HG02884 (cell line): ENCODE measurements around the gene FADS6.

Experiments used
- ATAC-seq: cut with Tn5 transposase; IDR thresholded peaks from one replicate; pipeline ENCODE4 v1.9.1; 2021; ENCODE audit warnings: mild to moderate bottlenecking, moderate library complexity; ENCODE audit not compliant: unreplicated experiment

The FADS6 gene

GRCh38 chr17:74833501-74834377 is 59.7 kb downstream of the FADS6 start:
- no peak for ATAC-seq

GRCh38 chr17:74832421-74832820 is 61.0 kb downstream of the FADS6 start:
- no peak for ATAC-seq

DNA sequence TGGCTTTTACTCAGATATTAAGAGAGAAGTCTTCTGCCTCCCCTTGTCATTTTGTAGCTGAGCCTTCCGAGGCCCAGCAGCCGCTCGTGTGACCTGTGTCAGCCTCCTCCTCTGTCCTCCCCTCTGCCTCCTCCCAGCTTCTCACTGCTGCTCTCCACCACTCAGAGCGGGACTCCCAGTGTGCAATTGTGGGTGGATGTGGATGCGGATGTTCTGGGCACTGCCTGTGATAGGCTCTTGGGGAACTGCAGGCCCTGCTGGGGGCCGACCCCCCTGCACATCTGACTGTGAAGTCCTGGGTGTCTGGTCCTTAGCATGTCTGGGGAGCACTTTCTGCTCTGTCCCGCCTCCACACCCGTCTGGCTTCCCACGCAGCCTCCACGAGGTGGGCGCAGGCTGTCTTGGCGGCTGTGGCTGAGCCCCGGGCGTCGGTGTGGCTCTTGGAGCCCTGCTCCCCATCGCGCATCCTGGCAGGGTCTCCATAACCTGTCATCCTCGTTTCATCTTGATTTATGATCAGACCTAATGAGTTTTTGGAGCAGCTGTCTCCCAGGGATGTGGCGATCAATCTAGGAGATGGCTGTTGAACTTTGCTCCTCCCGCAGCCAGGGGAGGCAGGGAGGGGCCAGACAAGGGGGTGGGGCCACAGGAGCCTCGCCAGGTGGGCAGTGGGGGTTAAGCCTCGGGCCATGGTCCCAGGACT is 61.8 kb downstream of the FADS6 start:
- ATAC-seq = no peak

DNA sequence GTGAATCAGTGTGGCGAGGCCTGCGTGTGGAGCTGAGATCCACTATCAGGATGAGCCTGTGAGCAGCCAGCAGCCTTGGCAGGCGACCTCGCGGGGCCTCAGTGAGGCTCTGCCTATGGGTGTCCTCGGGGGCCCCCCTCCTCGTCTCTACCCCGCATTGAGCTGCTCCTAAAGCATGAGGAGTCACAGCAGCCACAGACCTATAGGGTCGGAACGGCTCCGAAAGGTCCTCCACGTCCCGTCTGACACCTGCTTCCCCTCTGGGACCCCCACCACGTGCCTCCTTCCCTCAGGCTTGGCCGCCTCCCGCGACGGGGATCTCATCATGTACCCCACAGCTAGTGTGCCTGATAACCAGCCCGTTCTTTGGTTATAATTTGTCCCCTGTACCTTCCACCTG is 62.6 kb downstream of the FADS6 start:
- no peak for ATAC-seq

DNA sequence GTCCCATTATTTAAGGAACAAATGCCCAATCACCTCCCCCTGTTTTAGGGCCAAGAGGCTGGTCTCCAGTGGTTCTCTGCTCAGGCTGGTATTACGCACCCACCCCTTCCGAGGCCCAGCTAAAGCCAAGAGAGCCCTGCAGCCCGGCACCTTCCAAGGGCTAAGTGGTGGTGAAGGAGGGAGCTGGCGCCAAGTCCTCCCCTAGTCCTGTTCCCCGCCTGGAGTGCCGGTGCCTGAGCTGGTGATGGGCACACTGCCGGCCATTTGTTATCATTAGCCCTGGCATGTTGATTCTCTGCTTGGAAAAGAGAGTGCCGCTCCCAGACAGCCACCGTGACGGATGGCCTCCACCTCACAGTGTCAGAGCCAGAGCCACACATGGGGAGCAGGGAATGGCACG is 65.6 kb downstream of the FADS6 start:
- no peak for ATAC-seq
